Spinal cord (tissue), 10 donors: ENCODE measurements around the gene TSEN2. TPM values are rescaled to one million over a fixed set of nuclear protein-coding genes. Genes with fewer than 3 reads are reported as not detected.
"Not testable (repeated sequence)": the region's sequence is repeated elsewhere in the genome, so short reads cannot be mapped to it uniquely, and the experiment has no call there.

Experiments used
- DNase-seq, 6 donors: peaks; one replicate each; pipeline versions ENCODE4 v3.0.0 to v3.0.0-alpha.2; 2013 to 2015; ENCODE audit warnings: low spot score in 6 of 6, low read depth in 4 of 6
- H3K27ac ChIP-seq: one replicate; pipeline ENCODE4 v1.5.1; 2013; ENCODE audit warnings: low read depth, low read length, control low read depth
- H3K27me3 ChIP-seq: one replicate; pipeline ENCODE4 v1.6.1; 2013; ENCODE audit warnings: low read length; ENCODE audit not compliant: control insufficient read depth, insufficient read depth
- H3K36me3 ChIP-seq: one replicate; pipeline ENCODE4 v1.6.1; 2013; ENCODE audit warnings: low read length; ENCODE audit not compliant: control insufficient read depth, insufficient read depth
- H3K4me1 ChIP-seq: one replicate; pipeline ENCODE4 v1.6.1; 2013; ENCODE audit warnings: low read length; ENCODE audit not compliant: control insufficient read depth, insufficient read depth
- H3K4me3 ChIP-seq: one replicate; pipeline ENCODE4 v1.5.1; 2013; ENCODE audit warnings: low read depth, low read length, control low read depth
- H3K9me3 ChIP-seq: one replicate; pipeline ENCODE4 v1.6.1; 2013; ENCODE audit warnings: low read length; ENCODE audit not compliant: control insufficient read depth, insufficient read depth
- WGBS: methylation state at CpG from one replicate; pipeline ENCODE4 v1.1.5; 2013; ENCODE audit warnings: missing lambda C conversion rate; ENCODE audit not compliant: insufficient coverage; 5-methylcytosine and 5-hydroxymethylcytosine counted together
- polyA plus RNA-seq, 2 donors: library from polyadenylated mRNA; unstranded; fragments of 120-200 nt; gene quantifications; one replicate each; pipeline ENCODE4 v1.2.1, GENCODE V29; 2013; ENCODE audit not compliant: insufficient read length in 2 of 2
- total RNA-seq, 2 donors: library from RNA; depleted of rRNA in 1 of 2; stranded (reverse); fragments of 120-200 nt in 1 of 2; fragments of >200 nt in 1 of 2; gene quantifications; one replicate each; pipeline versions ENCODE4 v1.2.3 to v1.2.4, GENCODE V29; 2013 to 2014
- donor health status: healthy.

Gene TSEN2
- total and polyA plus RNA-seq, 4 donors = 19.7 to 27.2 (median 23.8) TPM

- H3K36me3 ChIP-seq = no peaks in the 10 kb centered on the region
- H3K27me3 ChIP-seq = no peaks in the 10 kb centered on the region
- 86% methylated on average over 3 of the region's 5 CpGs for WGBS
- H3K27ac ChIP-seq = no peak overlapping the region
- DNase-seq = no peak
- H3K9me3 ChIP-seq = no peaks in the 10 kb centered on the region
- no peak overlapping the region for H3K4me3 ChIP-seq
- H3K4me1 ChIP-seq = no peaks in the 10 kb centered on the region
These were observed 14.2 kb upstream of the TSEN2 start for GRCh38 chr3:12470111-12470510.

- no peak overlapping the region for H3K4me3 ChIP-seq
- H3K27me3 ChIP-seq = no peaks in the 10 kb centered on the region
- no peaks in the 10 kb centered on the region for H3K36me3 ChIP-seq
- H3K27ac ChIP-seq = no peak overlapping the region
- no peaks in the 10 kb centered on the region for H3K4me1 ChIP-seq
- WGBS = 63% methylated on average over 2 of the region's 3 CpGs
- DNase-seq = no peak
- no peaks in the 10 kb centered on the region for H3K9me3 ChIP-seq
These were observed 13.6 kb upstream of the TSEN2 start for GRCh38 chr3:12470680-12471079.

GRCh38 chr3:12471241-12471640 is 13.0 kb upstream of the TSEN2 start:
- no peak for DNase-seq
- 72% methylated on average over 11 of the region's 11 CpGs for WGBS

GRCh38 chr3:12472000-12472610 is 12.2 kb upstream of the TSEN2 start:
- H3K4me3 ChIP-seq = no peak overlapping the region
- no peak for DNase-seq
- H3K4me1 ChIP-seq = no peaks in the 10 kb centered on the region
- H3K27me3 ChIP-seq = no peaks in the 10 kb centered on the region
- H3K9me3 ChIP-seq = no peaks in the 10 kb centered on the region
- WGBS = 79% methylated on average over 7 of the region's 11 CpGs
- H3K36me3 ChIP-seq = no peaks in the 10 kb centered on the region
- H3K27ac ChIP-seq = no peak overlapping the region

More at GRCh38 chr3:12471241-12471640, 13.0 kb upstream of the TSEN2 start:
- no peak overlapping the region for H3K27ac ChIP-seq
- no peaks in the 10 kb centered on the region for H3K9me3 ChIP-seq
- H3K4me1 ChIP-seq = no peaks in the 10 kb centered on the region
- H3K27me3 ChIP-seq = no peaks in the 10 kb centered on the region
- H3K36me3 ChIP-seq = no peaks in the 10 kb centered on the region
- no peak overlapping the region for H3K4me3 ChIP-seq

DNA sequence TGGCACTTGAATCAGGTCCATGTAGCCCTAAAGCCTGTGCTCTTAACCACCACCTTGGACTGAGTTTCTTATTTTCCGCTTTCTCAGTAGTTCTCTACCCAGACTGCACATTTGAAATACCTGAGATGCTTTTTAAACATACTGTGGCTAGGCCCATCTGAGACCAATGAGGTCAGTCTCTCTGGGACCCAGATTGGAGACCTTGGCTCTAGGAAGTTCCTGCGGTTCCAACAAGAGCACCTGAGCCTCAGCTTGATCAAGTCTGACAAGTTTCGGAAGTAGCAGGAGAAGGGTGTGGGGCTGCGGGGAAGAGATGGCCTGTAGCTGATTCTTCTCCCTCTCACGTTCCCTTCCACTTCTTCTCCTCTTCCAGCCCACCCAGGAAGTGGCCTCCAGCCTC is 11.5 kb upstream of the TSEN2 start:
- no peak overlapping the region for H3K27ac ChIP-seq
- no peak for DNase-seq
- H3K4me1 ChIP-seq = no peaks in the 10 kb centered on the region
- no peak overlapping the region for H3K4me3 ChIP-seq
- no peaks in the 10 kb centered on the region for H3K27me3 ChIP-seq
- H3K36me3 ChIP-seq = no peaks in the 10 kb centered on the region
- 100% methylated on average over 3 of the region's 5 CpGs for WGBS
- no peaks in the 10 kb centered on the region for H3K9me3 ChIP-seq

DNA sequence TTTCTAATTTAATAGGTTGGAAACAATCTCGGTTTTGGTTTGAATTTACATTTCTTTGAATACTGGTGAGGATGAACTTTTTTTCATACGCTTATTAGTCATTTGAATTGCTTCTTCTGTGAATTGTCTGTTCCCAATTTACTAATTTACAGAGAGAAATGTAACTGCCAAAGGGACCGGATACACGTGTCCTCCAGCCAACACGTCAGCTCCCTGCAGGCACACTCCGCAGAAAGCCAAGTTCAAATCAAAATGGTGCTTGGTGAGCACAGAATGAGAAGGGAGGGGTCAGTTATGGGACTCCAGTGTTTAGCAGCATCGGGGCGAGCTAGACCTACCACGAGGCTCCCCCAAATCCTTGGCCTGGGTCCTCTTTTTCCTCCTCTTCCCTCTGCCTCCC is 10.8 kb upstream of the TSEN2 start:
- H3K4me1 ChIP-seq = no peaks in the 10 kb centered on the region

DNA sequence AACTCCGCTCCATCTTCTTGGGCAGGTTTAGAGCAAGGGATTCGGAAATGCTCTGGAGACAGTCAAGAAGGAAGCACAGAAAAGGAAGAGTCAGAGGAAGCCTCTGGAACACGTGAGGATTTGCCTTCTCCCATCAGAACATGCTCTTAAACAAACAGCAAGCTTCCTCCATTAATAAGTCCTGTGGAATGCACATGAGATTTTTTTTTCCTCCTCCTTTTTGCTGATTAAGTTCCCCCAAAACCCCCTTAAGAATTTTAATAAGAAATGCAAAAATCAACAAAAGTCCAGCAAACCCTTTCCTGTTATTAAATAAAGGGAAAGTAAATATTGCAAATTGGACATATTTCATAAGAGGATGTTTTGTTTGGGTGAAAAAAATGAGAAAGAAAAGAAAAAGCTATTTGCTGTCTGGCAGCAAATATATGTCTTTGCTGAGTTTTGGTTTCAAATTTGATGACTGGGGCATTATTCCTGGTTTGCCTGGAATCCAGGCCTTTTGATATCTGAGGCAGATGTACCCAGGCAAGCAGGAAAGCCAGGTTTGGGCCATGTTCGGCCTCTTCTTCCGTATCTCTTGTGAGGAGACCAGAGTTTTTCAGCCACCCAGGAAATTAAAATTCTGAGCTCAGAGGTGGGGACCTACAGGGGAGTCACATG is 7.9 kb upstream of the TSEN2 start:
- H3K36me3 ChIP-seq = no peaks in the 10 kb centered on the region
- no peaks in the 10 kb centered on the region for H3K27me3 ChIP-seq
- 96% methylated on average over 4 of the region's 5 CpGs for WGBS
- H3K4me3 ChIP-seq = no peak overlapping the region
- no peak overlapping the region for H3K27ac ChIP-seq
- H3K4me1 ChIP-seq = peaks cover 5% of the 10 kb centered on the region
- no peak for DNase-seq
- H3K9me3 ChIP-seq = no peaks in the 10 kb centered on the region

More for the DNA sequence above, 10.8 kb upstream of the TSEN2 start:
- Histone ChIP-seq H3K9me3 (no peaks in the 10 kb centered on the region), H3K36me3 (no peaks in the 10 kb centered on the region), H3K27ac (no peak overlapping the region), H3K27me3 (no peaks in the 10 kb centered on the region), H3K4me3 (no peak overlapping the region)
- no peak for DNase-seq
- no CpG with 5 or more reads among the region's 9 CpGs for WGBS

GRCh38 chr3:12477256-12477655 is 7.0 kb upstream of the TSEN2 start:
- no peaks in the 10 kb centered on the region for H3K36me3 ChIP-seq
- H3K4me3 ChIP-seq = no peak overlapping the region
- 100% methylated on average over 3 of the region's 5 CpGs for WGBS
- peaks cover 5% of the 10 kb centered on the region for H3K4me1 ChIP-seq
- no peak for DNase-seq
- no peak overlapping the region for H3K27ac ChIP-seq
- no peaks in the 10 kb centered on the region for H3K9me3 ChIP-seq
- no peaks in the 10 kb centered on the region for H3K27me3 ChIP-seq

GRCh38 chr3:12478326-12478725 is 6.0 kb upstream of the TSEN2 start:
- Histone ChIP-seq H3K36me3 (no peaks in the 10 kb centered on the region), H3K9me3 (no peaks in the 10 kb centered on the region), H3K27ac (no peak overlapping the region), H3K27me3 (no peaks in the 10 kb centered on the region), H3K4me3 (no peak overlapping the region), H3K4me1 (peaks cover 9% of the 10 kb centered on the region)
- 83% methylated on average over 5 of the region's 5 CpGs for WGBS
- peak in 1 of 6 donors; percentile 8 for DNase-seq

- not testable (repeated sequence) for H3K4me3 ChIP-seq, H3K27me3 ChIP-seq, H3K27ac ChIP-seq, DNase-seq, H3K36me3 ChIP-seq, H3K9me3 ChIP-seq
- WGBS = no CpG with 5 or more reads among the region's 3 CpGs
- H3K4me1 ChIP-seq = peaks cover 15% of the 10 kb centered on the region
These were observed 5.1 kb upstream of the TSEN2 start for GRCh38 chr3:12479198-12479597.
